ENCODE results near the gene EIF2S2.

EIF2S2 gene

GRCh38 chr20:34120213-34120612, 8.2 kb upstream of the EIF2S2 start:
- DNase-seq (ENCODE audit: low read depth in 2 of 2): no peak

GRCh38 chr20:34115232-34115631, 3.2 kb upstream of the EIF2S2 start:
- no peak for DNase-seq (ENCODE audit: low read depth in 2 of 2)

GRCh38 chr20:34114809-34115208, 2.8 kb upstream of the EIF2S2 start:
- DNase-seq (ENCODE audit: low read depth in 2 of 2): no peak

- no peak for DNase-seq (ENCODE audit: low read depth in 2 of 2)
These were observed 608 bp upstream of the EIF2S2 start for GRCh38 chr20:34112600-34113101.

- DNase-seq (ENCODE audit: low read depth in 2 of 2): no peak
These were observed 1.1 kb downstream of the EIF2S2 start for GRCh38 chr20:34110745-34111641.

GRCh38 chr20:34110025-34110744, 1.9 kb downstream of the EIF2S2 start:
- no peak for DNase-seq (ENCODE audit: low read depth in 2 of 2)

- no peak for DNase-seq (ENCODE audit: low read depth in 2 of 2)
These were observed 2.6 kb downstream of the EIF2S2 start for GRCh38 chr20:34109442-34109841.

- DNase-seq (ENCODE audit: low read depth in 2 of 2): no peak
These were observed 3.3 kb downstream of the EIF2S2 start for GRCh38 chr20:34108616-34109174.

- DNase-seq (ENCODE audit: low read depth in 2 of 2): no peak
These were observed 5.9 kb downstream of the EIF2S2 start for GRCh38 chr20:34105978-34106675.

GRCh38 chr20:34104059-34104458, 8.0 kb downstream of the EIF2S2 start:
- DNase-seq (ENCODE audit: low read depth in 2 of 2): no peak

- no peak for DNase-seq (ENCODE audit: low read depth in 2 of 2)
These were observed 9.7 kb downstream of the EIF2S2 start for GRCh38 chr20:34102342-34102741.

- no peak for DNase-seq (ENCODE audit: low read depth in 2 of 2)
These were observed 11.5 kb downstream of the EIF2S2 start for GRCh38 chr20:34100576-34100975.

- DNase-seq (ENCODE audit: low read depth in 2 of 2): no peak
These were observed 12.4 kb downstream of the EIF2S2 start for GRCh38 chr20:34099675-34100074.

GRCh38 chr20:34098570-34098969, 13.5 kb downstream of the EIF2S2 start:
- no peak for DNase-seq (ENCODE audit: low read depth in 2 of 2)

- no peak for DNase-seq (ENCODE audit: low read depth in 2 of 2)
These were observed 15.2 kb downstream of the EIF2S2 start for GRCh38 chr20:34096699-34097444.

- DNase-seq (ENCODE audit: low read depth in 2 of 2): no peak
These were observed 16.2 kb downstream of the EIF2S2 start for GRCh38 chr20:34095825-34096224.

GRCh38 chr20:34093895-34094294, 18.1 kb downstream of the EIF2S2 start:
- no peak for DNase-seq (ENCODE audit: low read depth in 2 of 2)

GRCh38 chr20:34091637-34092200, 20.3 kb downstream of the EIF2S2 start:
- DNase-seq (ENCODE audit: low read depth in 2 of 2): no peak

GRCh38 chr20:34090645-34091044, 21.4 kb downstream of the EIF2S2 start:
- no peak for DNase-seq (ENCODE audit: low read depth in 2 of 2)

GRCh38 chr20:34089655-34090345, 22.2 kb downstream of the EIF2S2 start:
- no peak for DNase-seq (ENCODE audit: low read depth in 2 of 2)
